Measurements from ENCODE around the gene TLK1. TPM values are rescaled to one million over a fixed set of nuclear protein-coding genes. Genes with fewer than 3 reads are reported as not detected.
"Not testable (repeated sequence)": the region's sequence is repeated elsewhere in the genome, so short reads cannot be mapped to it uniquely, and the experiment has no call there.

Gene TLK1
- total RNA-seq, 1 donor from 2014 or later = 45.7 TPM

GRCh38 chr2:171098607-171099006 is 62.1 kb downstream of the TLK1 start:
- peaks cover 24% of the 10 kb centered on the region for H3K36me3 Mint-ChIP-seq (ENCODE audit: unreplicated experiment)
- TF ChIP-seq CTCF (IDR thresholded peaks at IDR 0.05; ENCODE audit: partially characterized antibody, unreplicated experiment) = no peak
- H3K9me3 Mint-ChIP-seq (ENCODE audit: unreplicated experiment) = peaks cover 2% of the 10 kb centered on the region

DNA sequence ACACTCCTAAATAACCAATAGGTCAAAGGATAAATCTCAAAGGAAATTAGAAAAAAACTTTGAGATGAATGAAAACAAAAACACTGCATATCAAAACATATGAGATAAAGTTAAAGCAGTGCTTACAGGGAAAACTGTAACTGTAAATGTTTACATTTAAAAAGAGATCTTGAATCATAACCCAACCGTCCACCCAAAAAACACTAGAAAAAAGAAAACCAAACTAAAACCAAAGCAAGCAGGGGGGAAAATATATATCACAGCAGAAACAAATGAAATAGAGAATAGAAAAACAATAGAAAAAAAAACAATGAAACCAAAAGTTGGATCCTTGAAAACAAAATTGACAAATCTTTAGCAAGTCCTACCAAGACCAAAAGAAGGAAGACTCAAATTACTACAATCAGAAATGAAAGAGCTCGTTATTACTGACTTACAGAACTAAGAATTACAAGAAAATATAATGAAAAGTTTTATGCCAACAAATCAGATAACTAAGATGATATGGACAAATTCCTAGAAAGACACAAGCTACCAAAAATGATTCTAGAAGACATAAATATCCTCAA is 65.6 kb downstream of the TLK1 start:
- Mint-ChIP-seq H3K27me3 (ENCODE audit: unreplicated experiment) (no peaks in the 10 kb centered on the region), H3K9me3 (ENCODE audit: unreplicated experiment) (peaks cover 2% of the 10 kb centered on the region), H3K4me1 (ENCODE audit: low read depth, unreplicated experiment) (no peaks in the 10 kb centered on the region), H3K4me3 (ENCODE audit: unreplicated experiment) (no peak overlapping the region), H3K27ac (ENCODE audit: unreplicated experiment) (no peak overlapping the region), H3K36me3 (ENCODE audit: unreplicated experiment) (peaks cover 19% of the 10 kb centered on the region)
- DNase-seq = no peak
- TF ChIP-seq CTCF (IDR thresholded peaks at IDR 0.05; ENCODE audit: partially characterized antibody, unreplicated experiment) = no peak

More at GRCh38 chr2:171098607-171099006, 62.1 kb downstream of the TLK1 start:
- no peaks in the 10 kb centered on the region for H3K27me3 Mint-ChIP-seq (ENCODE audit: unreplicated experiment)
- H3K4me1 Mint-ChIP-seq (ENCODE audit: low read depth, unreplicated experiment) = peaks cover 5% of the 10 kb centered on the region
- no peak overlapping the region for H3K27ac Mint-ChIP-seq (ENCODE audit: unreplicated experiment)
- no peak overlapping the region for H3K4me3 Mint-ChIP-seq (ENCODE audit: unreplicated experiment)
- no peak for DNase-seq

DNA sequence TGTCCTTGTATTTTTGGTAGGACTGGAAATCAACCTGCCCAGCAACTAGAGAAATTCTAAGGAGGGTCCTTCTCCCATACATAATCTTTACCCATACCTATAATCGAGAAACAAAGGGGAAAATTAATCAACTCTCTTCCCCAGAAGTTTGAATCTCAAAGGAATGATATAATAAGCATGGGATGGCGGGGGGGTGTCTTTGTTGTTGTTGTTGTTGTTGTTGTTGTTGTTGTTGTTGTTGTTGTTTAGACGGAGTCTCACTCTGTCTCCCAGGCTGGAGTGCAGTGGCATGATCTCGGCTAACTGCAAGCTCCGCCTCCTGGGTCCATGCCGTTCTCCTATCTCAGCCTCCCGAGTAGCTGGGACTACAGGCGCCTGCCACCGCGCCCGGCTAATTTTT is 69.2 kb downstream of the TLK1 start:
- not testable (repeated sequence) for H3K4me1 Mint-ChIP-seq (ENCODE audit: low read depth, unreplicated experiment); H3K36me3 Mint-ChIP-seq (ENCODE audit: unreplicated experiment); H3K27ac Mint-ChIP-seq (ENCODE audit: unreplicated experiment); DNase-seq; H3K9me3 Mint-ChIP-seq (ENCODE audit: unreplicated experiment); H3K4me3 Mint-ChIP-seq (ENCODE audit: unreplicated experiment); H3K27me3 Mint-ChIP-seq (ENCODE audit: unreplicated experiment)

GRCh38 chr2:171089489-171089888 is 71.2 kb downstream of the TLK1 start:
- H3K36me3 Mint-ChIP-seq (ENCODE audit: unreplicated experiment) = no peaks in the 10 kb centered on the region
- TF ChIP-seq CTCF (IDR thresholded peaks at IDR 0.05; ENCODE audit: partially characterized antibody, unreplicated experiment) = no peak
- no peaks in the 10 kb centered on the region for H3K27me3 Mint-ChIP-seq (ENCODE audit: unreplicated experiment)
- H3K4me3 Mint-ChIP-seq (ENCODE audit: unreplicated experiment) = no peak overlapping the region
- no peak overlapping the region for H3K27ac Mint-ChIP-seq (ENCODE audit: unreplicated experiment)
- H3K9me3 Mint-ChIP-seq (ENCODE audit: unreplicated experiment) = no peaks in the 10 kb centered on the region
- peaks cover 2% of the 10 kb centered on the region for H3K4me1 Mint-ChIP-seq (ENCODE audit: low read depth, unreplicated experiment)
- no peak for DNase-seq

DNA sequence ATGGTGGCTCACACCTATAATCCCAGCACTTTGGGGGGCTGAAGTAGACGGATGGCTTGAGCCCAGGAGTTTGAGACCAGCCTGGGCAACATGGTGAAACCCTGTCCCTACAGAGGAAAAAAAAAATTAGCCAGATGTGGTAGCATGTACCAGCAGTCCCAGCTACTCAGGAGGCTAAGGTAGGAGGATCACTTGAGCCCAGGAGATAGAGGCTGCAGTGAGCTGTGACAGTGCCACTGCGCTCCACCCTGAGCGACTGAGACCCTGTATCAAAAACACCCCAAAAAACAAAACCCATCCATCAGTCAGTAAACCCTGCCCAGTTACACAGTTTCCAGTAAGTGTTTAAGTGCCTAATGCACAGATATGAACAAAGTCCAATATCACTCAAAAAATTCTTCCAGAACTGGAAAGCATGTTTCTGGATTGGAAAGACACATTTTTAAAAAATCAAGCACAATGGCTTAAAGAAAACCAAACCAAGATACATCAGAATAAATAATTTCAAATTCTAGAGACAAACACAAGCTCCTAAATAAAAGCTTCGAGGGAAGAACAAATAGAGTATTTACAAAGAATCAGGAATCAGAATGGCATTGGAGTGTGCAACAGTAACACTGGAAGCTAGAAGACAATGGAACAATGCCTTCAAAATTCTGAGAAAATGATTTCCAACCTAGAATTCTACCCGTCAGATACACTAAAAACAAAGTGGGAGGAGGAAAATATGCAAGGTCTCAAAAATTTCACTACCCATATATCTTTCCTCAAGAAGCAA is 72.4 kb downstream of the TLK1 start:
- H3K27me3 Mint-ChIP-seq (ENCODE audit: unreplicated experiment) = no peaks in the 10 kb centered on the region
- DNase-seq = no peak
- H3K9me3 Mint-ChIP-seq (ENCODE audit: unreplicated experiment) = no peaks in the 10 kb centered on the region
- H3K4me3 Mint-ChIP-seq (ENCODE audit: unreplicated experiment) = no peak overlapping the region
- no peak overlapping the region for H3K27ac Mint-ChIP-seq (ENCODE audit: unreplicated experiment)
- H3K36me3 Mint-ChIP-seq (ENCODE audit: unreplicated experiment) = no peaks in the 10 kb centered on the region
- TF ChIP-seq CTCF (IDR thresholded peaks at IDR 0.05; ENCODE audit: partially characterized antibody, unreplicated experiment) = no peak
- peaks cover 9% of the 10 kb centered on the region for H3K4me1 Mint-ChIP-seq (ENCODE audit: low read depth, unreplicated experiment)

Data from glutamatergic neuron (in vitro differentiated cells).